ENCODE results near the gene AGBL5.

Gene AGBL5, protein sequence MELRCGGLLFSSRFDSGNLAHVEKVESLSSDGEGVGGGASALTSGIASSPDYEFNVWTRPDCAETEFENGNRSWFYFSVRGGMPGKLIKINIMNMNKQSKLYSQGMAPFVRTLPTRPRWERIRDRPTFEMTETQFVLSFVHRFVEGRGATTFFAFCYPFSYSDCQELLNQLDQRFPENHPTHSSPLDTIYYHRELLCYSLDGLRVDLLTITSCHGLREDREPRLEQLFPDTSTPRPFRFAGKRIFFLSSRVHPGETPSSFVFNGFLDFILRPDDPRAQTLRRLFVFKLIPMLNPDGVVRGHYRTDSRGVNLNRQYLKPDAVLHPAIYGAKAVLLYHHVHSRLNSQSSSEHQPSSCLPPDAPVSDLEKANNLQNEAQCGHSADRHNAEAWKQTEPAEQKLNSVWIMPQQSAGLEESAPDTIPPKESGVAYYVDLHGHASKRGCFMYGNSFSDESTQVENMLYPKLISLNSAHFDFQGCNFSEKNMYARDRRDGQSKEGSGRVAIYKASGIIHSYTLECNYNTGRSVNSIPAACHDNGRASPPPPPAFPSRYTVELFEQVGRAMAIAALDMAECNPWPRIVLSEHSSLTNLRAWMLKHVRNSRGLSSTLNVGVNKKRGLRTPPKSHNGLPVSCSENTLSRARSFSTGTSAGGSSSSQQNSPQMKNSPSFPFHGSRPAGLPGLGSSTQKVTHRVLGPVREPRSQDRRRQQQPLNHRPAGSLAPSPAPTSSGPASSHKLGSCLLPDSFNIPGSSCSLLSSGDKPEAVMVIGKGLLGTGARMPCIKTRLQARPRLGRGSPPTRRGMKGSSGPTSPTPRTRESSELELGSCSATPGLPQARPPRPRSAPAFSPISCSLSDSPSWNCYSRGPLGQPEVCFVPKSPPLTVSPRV

GRCh38 chr2:27050996-27051901 lies at the start of gene AGBL5:
Gene AGBL5, plus strand, starts transcription at chr2:27051668. Its CDS starts 1,291 bp downstream, at chr2:27052959.
- peak; percentile 91 to 94 for DNase-seq (ENCODE audit: low read depth in 2 of 2)

GRCh38 chr2:27001950-27002349 lies 49.5 kb upstream of the AGBL5 start:
- no peak for DNase-seq (ENCODE audit: low read depth in 2 of 2)

DNA sequence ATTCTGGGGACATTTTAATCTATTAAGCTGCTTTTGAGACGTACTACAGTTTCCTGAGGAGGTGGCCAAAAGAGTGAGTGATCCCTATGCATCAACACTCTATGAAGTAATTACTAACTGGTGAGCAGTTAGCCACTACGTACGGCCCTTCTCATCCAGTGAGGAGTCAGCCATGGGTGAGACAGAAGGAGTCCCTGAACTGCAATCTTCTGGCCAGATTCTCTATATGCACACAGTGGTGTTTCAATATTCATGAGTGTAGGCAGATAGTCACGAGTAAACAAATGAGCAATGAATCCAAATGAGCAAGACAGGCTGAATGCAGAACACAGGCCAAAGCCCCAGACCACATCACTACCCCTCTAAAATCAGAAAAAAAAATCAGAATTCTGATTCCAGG lies 48.5 kb upstream of the AGBL5 start:
- DNase-seq (ENCODE audit: low read depth in 2 of 2): no peak

- no peak for DNase-seq (ENCODE audit: low read depth in 2 of 2)
Observed at GRCh38 chr2:27003857-27004256, 47.6 kb upstream of the AGBL5 start.

GRCh38 chr2:27006602-27007415 lies 44.7 kb upstream of the AGBL5 start:
- DNase-seq (ENCODE audit: low read depth in 2 of 2): no peak

DNA sequence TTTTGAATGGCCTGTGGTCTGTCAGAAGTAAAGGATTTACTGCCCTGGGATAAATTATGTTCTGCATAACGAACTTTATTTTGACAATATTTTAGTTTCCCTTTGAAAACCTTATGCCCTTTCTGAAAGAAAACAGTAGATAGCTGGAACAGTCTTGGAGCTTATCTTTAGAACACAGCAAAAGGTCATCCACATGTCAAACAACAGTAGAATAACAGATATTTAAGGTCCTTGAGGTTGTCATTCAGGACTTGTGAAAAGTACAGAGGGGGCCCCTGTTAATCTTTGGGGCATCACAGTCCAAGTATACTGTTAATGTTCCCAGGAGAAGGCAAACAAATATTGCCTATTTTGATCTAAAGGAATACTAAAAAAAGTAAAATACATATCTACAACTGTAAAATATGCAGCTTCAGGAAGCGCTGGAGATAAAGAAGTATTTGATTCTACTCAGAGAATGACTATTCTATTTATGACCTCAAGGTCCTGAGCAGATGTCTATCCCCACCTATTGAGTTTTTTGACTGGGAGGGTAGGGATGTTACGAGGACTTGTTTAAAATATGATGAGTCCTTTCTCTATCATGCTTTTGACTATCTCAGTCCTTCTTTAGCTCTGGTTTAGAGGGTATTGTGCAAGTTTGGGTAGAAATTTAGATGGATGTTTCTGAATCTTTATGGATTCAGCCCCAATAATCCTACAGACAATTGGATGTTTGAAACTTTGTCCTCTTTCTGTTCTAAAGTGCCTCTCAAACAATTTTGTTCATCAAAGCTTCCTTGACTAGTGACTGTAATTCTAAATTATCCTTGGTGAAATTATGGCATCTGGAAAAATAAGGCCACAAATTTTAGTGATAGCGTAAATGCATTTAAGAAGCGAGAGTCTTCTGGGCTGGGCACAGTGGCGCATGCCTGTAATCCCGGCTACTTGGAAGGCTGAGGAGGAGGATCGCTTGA lies 43.8 kb upstream of the AGBL5 start:
- DNase-seq (ENCODE audit: low read depth in 2 of 2): no peak

DNA sequence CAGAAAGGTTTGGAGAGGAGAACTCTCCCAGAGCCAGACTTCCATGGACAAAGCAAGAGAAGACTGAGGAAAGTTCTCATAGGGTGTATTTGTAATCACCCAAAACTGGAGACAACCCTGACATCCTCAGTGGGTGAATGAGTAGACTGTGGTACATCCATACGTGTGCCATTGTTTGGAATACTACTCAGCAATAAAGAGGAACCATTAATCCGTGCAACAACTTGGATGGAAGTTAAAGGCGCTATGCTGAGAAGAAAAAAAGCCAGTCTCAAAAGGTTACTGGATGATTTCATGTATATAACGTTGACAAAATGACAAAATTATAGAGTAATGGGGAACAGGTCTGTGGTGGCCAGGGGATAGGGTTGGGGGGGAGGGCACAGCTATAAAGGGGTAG lies 42.8 kb upstream of the AGBL5 start:
- DNase-seq (ENCODE audit: low read depth in 2 of 2): no peak

GRCh38 chr2:27009083-27009482 lies 42.4 kb upstream of the AGBL5 start:
- DNase-seq (ENCODE audit: low read depth in 2 of 2): no peak

DNA sequence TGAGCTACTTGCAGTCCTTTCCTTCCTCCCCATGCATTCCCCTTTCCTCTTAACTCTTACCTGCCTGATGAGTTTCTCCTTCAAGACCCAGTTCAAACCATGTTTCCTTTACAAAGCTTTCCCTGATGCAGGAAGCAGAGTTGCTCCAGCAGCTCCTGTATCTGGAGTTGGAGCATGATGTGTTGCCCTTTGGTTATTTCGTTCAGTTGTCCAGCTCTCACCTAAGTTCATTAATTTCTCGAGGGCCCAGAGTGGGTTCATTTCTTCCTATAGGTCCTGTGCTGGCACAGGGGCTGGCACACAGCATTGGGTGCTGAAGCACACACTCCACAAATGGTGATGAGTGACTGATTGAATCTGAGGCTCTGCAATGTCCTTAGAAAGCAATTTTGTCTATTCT lies 41.8 kb upstream of the AGBL5 start:
- no peak for DNase-seq (ENCODE audit: low read depth in 2 of 2)

GRCh38 chr2:27010139-27010538 lies 41.3 kb upstream of the AGBL5 start:
- DNase-seq (ENCODE audit: low read depth in 2 of 2): no peak

- no peak for DNase-seq (ENCODE audit: low read depth in 2 of 2)
Observed at GRCh38 chr2:27013738-27014137, 37.7 kb upstream of the AGBL5 start.

GRCh38 chr2:27014771-27015433 lies 36.6 kb upstream of the AGBL5 start:
- DNase-seq (ENCODE audit: low read depth in 2 of 2): no peak

- DNase-seq (ENCODE audit: low read depth in 2 of 2): peak in 1 of 2 donors; percentile 7
Observed at GRCh38 chr2:27016801-27017325, 34.6 kb upstream of the AGBL5 start.

GRCh38 chr2:27018142-27018541 lies 33.3 kb upstream of the AGBL5 start:
- no peak for DNase-seq (ENCODE audit: low read depth in 2 of 2)

GRCh38 chr2:27019459-27019858 lies 32.0 kb upstream of the AGBL5 start:
- DNase-seq (ENCODE audit: low read depth in 2 of 2): no peak

DNA sequence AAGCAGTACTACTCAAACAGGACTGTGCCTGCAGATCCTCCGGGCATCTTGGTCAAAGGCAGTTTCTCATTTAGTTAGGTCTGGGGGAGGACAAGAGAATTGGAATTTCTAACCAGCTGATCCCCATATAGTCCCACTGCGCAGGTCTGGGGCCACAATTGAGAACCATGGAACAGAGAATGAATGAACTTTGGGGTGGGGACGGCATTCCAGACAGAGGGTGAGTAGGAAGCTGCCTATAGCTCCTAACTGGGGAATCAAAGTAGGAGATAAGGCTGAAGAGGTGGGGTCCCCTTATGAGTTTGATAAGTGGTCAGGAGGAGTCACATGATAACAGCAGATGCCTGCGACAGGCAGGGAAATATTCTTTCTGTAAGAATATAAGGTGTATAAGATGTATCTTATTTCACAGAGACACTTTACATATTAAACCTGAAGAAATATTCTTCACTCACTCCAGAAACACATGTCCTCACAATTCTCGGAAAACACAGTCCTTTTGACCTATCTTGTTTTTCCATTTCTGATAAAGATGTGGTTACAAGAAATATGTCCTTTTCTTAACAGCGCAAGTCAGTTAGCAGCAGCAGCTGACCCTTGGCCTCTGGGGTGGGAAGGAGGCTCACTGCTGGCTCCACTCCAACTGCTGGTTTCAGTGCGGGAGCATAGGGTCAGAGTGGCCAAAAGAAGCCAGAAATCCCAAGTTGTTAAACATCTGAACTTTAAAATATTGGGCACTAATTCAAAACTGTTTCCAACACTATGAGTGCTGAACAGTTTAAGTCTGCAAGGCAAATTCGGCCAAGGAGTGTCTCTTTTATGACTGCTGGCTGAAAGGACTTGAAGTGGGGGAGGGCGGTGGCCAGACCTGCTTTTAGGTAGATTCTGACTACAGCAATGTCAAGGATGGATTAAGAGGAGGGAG lies 31.3 kb upstream of the AGBL5 start:
- DNase-seq (ENCODE audit: low read depth in 2 of 2): no peak

DNA sequence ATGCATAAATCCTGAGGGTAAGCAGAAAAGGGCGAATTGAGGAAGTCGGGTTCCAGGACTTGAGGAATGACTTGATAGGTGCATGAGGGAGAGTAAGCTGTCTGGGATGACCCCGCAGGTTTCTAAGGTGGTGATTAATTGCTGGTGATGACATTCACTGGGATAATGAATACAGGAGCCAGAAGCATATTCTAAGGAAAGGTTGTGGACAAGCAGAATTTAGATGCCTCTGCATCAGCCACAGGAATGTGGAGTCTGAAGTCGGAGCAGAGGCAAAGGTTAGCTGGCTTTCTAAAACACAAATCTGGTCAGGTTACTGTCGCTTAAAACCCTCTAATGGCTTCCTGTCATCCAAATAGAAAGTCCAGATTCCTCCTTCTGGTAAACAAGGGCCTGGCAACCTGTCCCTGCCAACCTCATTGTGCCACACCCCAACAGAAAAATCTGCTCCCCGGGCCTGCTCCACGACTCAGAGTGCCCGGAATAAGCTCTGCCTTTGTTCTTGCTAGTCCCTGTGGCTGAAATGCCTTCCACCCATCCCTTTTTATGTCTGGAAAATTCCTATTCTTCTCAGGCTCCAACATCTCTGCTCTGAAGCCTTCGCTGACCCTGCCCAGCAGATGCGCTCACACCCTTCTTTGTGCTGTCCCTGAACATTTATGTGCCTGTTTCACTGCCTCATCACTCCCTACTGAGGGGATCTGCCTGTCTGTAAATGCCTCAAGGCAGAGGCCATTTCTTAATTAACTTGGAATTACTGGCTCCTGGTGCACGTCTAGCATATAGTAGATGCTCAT lies 30.0 kb upstream of the AGBL5 start:
- no peak for DNase-seq (ENCODE audit: low read depth in 2 of 2)
